Subcutaneous adipose tissue (tissue), 4 donors: ENCODE data around the gene CD36. TPM values are rescaled to one million over a fixed set of nuclear protein-coding genes. Genes with fewer than 3 reads are reported as not detected.

ENCODE experiments used
- CTCF ChIP-seq: fragments of 450-650 bp; IDR thresholded peaks from one replicate; pipeline ENCODE4 v1.5.1; 2016; ENCODE audit warnings: low read depth, mild to moderate bottlenecking, control low read depth, antibody characterized with exemption, moderate library complexity
- total RNA-seq, 4 donors: library from RNA; depleted of rRNA; stranded (reverse); fragments of >200 nt; gene quantifications; one replicate each; pipeline ENCODE4 v1.1.0, GENCODE V29; 2016

The CD36 gene
- total RNA-seq, 4 donors from 2014 or later = 2,701 to 6,827 (median 3,389) TPM

GRCh38 chr7:80699045-80699638, 60.7 kb downstream of the CD36 start:
- no peak for TF ChIP-seq CTCF

- no peak for TF ChIP-seq CTCF
Observed at GRCh38 chr7:80699721-80700256, 61.3 kb downstream of the CD36 start.

DNA sequence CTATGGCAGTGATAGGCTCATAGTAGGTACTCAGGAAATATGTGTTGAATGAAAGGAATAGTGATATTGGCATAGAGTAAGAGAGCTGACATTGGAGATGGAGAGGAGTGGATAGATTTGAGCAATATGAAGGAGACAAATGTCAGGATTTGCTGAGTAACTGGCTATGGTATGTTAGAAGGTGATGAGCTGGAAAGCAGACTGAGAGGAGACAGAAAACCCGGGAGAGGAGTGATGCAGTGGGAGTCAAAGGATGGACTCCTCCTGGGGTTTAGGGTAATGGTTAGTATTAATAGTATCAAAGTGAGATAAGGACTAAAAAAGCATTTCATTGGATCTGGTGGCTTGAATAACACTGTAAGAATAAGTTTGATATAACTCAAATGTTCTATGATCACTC, 64.8 kb downstream of the CD36 start:
- TF ChIP-seq CTCF = no peak

DNA sequence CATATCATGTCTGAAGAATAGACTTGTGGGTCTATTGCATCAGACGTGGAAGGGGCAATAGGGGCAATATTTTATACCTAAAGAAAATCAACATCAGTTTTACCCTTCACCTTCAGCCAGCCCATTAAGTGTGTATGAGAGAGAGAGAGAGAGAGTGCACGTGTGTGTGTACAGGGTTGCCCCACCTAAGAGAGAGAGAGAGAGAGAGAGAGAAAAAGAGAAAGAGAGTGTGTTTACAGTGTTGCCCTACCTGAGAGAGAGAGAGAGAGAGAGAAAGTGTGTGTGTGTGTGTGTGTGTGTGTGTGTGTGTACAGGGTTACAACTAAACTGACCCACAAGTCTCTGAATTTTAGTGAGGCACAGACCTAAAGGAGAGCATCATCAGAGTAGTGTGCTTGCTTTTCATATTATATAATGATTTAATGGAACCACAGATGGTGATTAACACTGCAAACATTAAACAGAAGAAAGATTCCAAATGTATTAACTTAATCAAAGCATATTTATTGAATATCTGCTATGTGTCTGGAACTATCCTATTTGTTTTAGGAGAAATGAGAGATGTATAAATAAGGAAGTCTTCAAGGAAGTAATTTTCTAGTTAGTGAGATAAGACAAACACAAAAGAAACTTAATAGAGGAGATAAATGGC, 66.8 kb downstream of the CD36 start:
- no peak for TF ChIP-seq CTCF

- TF ChIP-seq CTCF = no peak
Observed at GRCh38 chr7:80707318-80707717, 68.9 kb downstream of the CD36 start.

GRCh38 chr7:80708123-80708522, 69.7 kb downstream of the CD36 start:
- no peak for TF ChIP-seq CTCF

- no peak for TF ChIP-seq CTCF
Observed at GRCh38 chr7:80711531-80711930, 73.1 kb downstream of the CD36 start.
